Brain pericyte (primary cell): ENCODE results near the gene SLC13A3.

Experiments
- DNase-seq: peaks from one replicate; pipeline ENCODE4 v3.0.0-alpha.2; 2012; ENCODE audit warnings: low read depth, low spot score

SLC13A3 gene

GRCh38 chr20:46539113-46539512 is 112.1 kb downstream of the SLC13A3 start:
- no peak for DNase-seq

- DNase-seq, result no peak
These were observed 120.6 kb downstream of the SLC13A3 start for GRCh38 chr20:46530640-46531039.

GRCh38 chr20:46523696-46524328 is 127.4 kb downstream of the SLC13A3 start:
- DNase-seq, result no peak

- no peak for DNase-seq
These were observed 128.2 kb downstream of the SLC13A3 start for GRCh38 chr20:46523108-46523507.

- no peak for DNase-seq
These were observed 130.2 kb downstream of the SLC13A3 start for GRCh38 chr20:46520976-46521579.

GRCh38 chr20:46520540-46520939 is 130.7 kb downstream of the SLC13A3 start:
- DNase-seq, result no peak

- no peak for DNase-seq
These were observed 131.7 kb downstream of the SLC13A3 start for GRCh38 chr20:46519471-46520068.

- no peak for DNase-seq
These were observed 138.1 kb downstream of the SLC13A3 start, which contains the start of gene ZNF334 for GRCh38 chr20:46512943-46513844. TSS of gene ZNF334 (minus strand) at chr20:46513559. CDS start at chr20:46512102, 1,457 bp downstream.

- DNase-seq, result no peak
These were observed 141.7 kb downstream of the SLC13A3 start for GRCh38 chr20:46509523-46509922.
